OCI-LY7 (cell line): Measurements from ENCODE around the gene MAZ.
"Not testable (repeated sequence)": the region's sequence is repeated elsewhere in the genome, so short reads cannot be mapped to it uniquely, and the experiment has no call there.

ENCODE experiments used
- EZH2phosphoT487 ChIP-seq: fragments of 200-600 bp; sonication (generic); IDR thresholded peaks from 2 replicates; pipeline ENCODE4 v1.6.1; 2018; ENCODE audit warnings: low read depth, borderline replicate concordance, mild to moderate bottlenecking, mixed run types, antibody characterized with exemption, low read length, moderate library complexity, mixed read lengths
- TF ChIP-seq, protein P1 (sequence below): fragments of 200-600 bp; sonication (generic); conservative IDR thresholded peaks from 2 replicates; pipeline ENCODE4 v1.5.1; 2014; ENCODE audit warnings: mild to moderate bottlenecking, antibody characterized with exemption, low read length, moderate library complexity, mixed read lengths

DNA sequence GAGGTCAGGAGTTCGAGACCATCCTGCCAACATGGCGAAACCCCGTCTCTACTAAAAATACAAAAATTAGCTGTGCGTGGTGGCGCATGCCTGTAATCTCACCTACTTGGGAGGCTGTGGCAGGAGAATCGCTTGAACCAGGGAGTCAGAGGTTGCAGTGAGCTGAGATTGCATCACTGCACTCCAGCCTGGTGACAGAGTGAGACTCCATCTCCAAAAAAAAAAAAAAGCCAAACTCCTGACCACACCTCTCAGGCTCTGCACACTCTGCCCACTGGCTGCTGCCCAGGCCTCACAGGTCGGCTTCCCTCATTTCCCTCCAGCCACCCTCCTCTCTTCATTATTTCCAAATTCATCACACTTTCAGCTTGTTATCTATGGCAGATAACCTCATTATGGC, 34.0 kb upstream of the MAZ start:
- TF ChIP-seq, protein P1, sequence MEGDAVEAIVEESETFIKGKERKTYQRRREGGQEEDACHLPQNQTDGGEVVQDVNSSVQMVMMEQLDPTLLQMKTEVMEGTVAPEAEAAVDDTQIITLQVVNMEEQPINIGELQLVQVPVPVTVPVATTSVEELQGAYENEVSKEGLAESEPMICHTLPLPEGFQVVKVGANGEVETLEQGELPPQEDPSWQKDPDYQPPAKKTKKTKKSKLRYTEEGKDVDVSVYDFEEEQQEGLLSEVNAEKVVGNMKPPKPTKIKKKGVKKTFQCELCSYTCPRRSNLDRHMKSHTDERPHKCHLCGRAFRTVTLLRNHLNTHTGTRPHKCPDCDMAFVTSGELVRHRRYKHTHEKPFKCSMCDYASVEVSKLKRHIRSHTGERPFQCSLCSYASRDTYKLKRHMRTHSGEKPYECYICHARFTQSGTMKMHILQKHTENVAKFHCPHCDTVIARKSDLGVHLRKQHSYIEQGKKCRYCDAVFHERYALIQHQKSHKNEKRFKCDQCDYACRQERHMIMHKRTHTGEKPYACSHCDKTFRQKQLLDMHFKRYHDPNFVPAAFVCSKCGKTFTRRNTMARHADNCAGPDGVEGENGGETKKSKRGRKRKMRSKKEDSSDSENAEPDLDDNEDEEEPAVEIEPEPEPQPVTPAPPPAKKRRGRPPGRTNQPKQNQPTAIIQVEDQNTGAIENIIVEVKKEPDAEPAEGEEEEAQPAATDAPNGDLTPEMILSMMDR, result not testable (repeated sequence)
- TF ChIP-seq EZH2phosphoT487, result not testable (repeated sequence)
